Measurements from ENCODE around the gene GALNT9.

GALNT9 gene

GRCh38 chr12:132249689-132250478 lies 79.5 kb downstream of the GALNT9 start:
- CTCF ChIA-PET: no interaction called here

DNA sequence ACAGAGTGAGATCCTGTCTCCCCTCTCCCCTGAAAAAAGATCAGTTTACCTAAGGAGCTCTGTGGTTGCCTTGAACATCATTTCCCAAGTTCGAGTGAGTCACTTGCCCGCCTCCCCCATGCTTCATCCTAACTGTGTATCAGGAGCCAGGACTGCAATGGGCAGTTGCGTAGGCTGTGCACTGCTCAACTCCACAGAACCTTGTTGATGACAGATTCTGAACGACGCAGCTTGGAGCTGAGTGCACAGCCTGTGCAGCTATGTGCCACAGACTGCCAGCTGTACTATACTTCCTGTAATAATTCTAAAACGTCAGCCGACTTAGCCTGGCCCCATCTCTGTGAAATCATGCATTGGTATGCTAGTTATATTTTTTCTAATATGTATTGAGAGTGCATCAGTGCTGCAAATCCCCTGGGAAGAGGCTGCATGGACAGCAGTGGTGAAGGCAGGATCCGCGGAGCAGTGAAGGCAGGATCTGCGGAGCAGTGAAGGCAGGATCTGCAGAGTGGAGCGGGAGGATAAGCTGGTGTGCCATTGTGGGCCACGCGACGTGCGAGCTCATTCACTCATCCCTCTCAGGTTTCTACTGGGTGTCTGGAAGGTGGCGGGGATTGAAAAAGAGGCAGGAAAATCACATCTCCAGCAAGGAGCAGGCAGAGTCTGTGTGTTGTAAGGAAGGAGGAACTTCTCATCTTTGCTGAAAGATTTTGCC lies 80.8 kb downstream of the GALNT9 start:
- CTCF ChIA-PET: no interaction called here
- DNase-seq (ENCODE audit: extremely low spot score): no peak
- POLR2A ChIA-PET: no interaction called here
- TF ChIP-seq FOXK2 (IDR thresholded peaks at IDR 0.05) (no peak), LEF1 (IDR thresholded peaks at IDR 0.05; ENCODE audit: borderline replicate concordance) (no peak), ARNT (IDR thresholded peaks at IDR 0.05) (no peak), TARDBP (IDR thresholded peaks at IDR 0.05) (no peak), SP1 (IDR thresholded peaks at IDR 0.05) (no peak), ZNF384 (IDR thresholded peaks at IDR 0.05) (no peak), ELF4 (IDR thresholded peaks at IDR 0.05) (no peak), BHLHE40 (IDR thresholded peaks at IDR 0.05; ENCODE audit: borderline replicate concordance) (no peak), FOXA1 (IDR thresholded peaks at IDR 0.05) (no peak), HDGF (IDR thresholded peaks at IDR 0.05; ENCODE audit: borderline replicate concordance) (no peak), L3MBTL2 (conservative IDR thresholded peaks at IDR 0.05) (no peak), NFRKB (IDR thresholded peaks at IDR 0.05) (no peak), FOXM1 (IDR thresholded peaks at IDR 0.05; ENCODE audit: borderline replicate concordance) (no peak), SUZ12 (IDR thresholded peaks at IDR 0.05) (no peak), CTBP1 (IDR thresholded peaks at IDR 0.05; ENCODE audit: borderline replicate concordance) (no peak)
- TF ChIP-seq, protein P1, sequence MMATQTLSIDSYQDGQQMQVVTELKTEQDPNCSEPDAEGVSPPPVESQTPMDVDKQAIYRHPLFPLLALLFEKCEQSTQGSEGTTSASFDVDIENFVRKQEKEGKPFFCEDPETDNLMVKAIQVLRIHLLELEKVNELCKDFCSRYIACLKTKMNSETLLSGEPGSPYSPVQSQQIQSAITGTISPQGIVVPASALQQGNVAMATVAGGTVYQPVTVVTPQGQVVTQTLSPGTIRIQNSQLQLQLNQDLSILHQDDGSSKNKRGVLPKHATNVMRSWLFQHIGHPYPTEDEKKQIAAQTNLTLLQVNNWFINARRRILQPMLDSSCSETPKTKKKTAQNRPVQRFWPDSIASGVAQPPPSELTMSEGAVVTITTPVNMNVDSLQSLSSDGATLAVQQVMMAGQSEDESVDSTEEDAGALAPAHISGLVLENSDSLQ (IDR thresholded peaks at IDR 0.05): no peak

More at GRCh38 chr12:132249689-132250478, 79.5 kb downstream of the GALNT9 start:
- TF ChIP-seq L3MBTL2 (conservative IDR thresholded peaks at IDR 0.05) (no peak), SUZ12 (IDR thresholded peaks at IDR 0.05) (no peak), FOXM1 (IDR thresholded peaks at IDR 0.05; ENCODE audit: borderline replicate concordance) (no peak), ZNF384 (IDR thresholded peaks at IDR 0.05) (no peak), FOXK2 (IDR thresholded peaks at IDR 0.05) (no peak), FOXA1 (IDR thresholded peaks at IDR 0.05) (no peak), CTBP1 (IDR thresholded peaks at IDR 0.05; ENCODE audit: borderline replicate concordance) (no peak), SP1 (IDR thresholded peaks at IDR 0.05) (no peak), TARDBP (IDR thresholded peaks at IDR 0.05) (no peak), LEF1 (IDR thresholded peaks at IDR 0.05; ENCODE audit: borderline replicate concordance) (no peak), HDGF (IDR thresholded peaks at IDR 0.05; ENCODE audit: borderline replicate concordance) (no peak), BHLHE40 (IDR thresholded peaks at IDR 0.05; ENCODE audit: borderline replicate concordance) (no peak), ARNT (IDR thresholded peaks at IDR 0.05) (no peak), NFRKB (IDR thresholded peaks at IDR 0.05) (no peak), ELF4 (IDR thresholded peaks at IDR 0.05) (no peak)
- TF ChIP-seq, protein P1 (IDR thresholded peaks at IDR 0.05): no peak
- DNase-seq (ENCODE audit: extremely low spot score): no peak
- POLR2A ChIA-PET: no interaction called here

- ChIA-PET POLR2A (no interaction called here), CTCF (no interaction called here)
- TF ChIP-seq ZNF384 (IDR thresholded peaks at IDR 0.05) (no peak), CTBP1 (IDR thresholded peaks at IDR 0.05; ENCODE audit: borderline replicate concordance) (no peak), FOXM1 (IDR thresholded peaks at IDR 0.05; ENCODE audit: borderline replicate concordance) (no peak), SUZ12 (IDR thresholded peaks at IDR 0.05) (no peak), BHLHE40 (IDR thresholded peaks at IDR 0.05; ENCODE audit: borderline replicate concordance) (no peak), SP1 (IDR thresholded peaks at IDR 0.05) (no peak), LEF1 (IDR thresholded peaks at IDR 0.05; ENCODE audit: borderline replicate concordance) (no peak), FOXK2 (IDR thresholded peaks at IDR 0.05) (no peak), FOXA1 (IDR thresholded peaks at IDR 0.05) (no peak), NFRKB (IDR thresholded peaks at IDR 0.05) (no peak), ELF4 (IDR thresholded peaks at IDR 0.05) (no peak), HDGF (IDR thresholded peaks at IDR 0.05; ENCODE audit: borderline replicate concordance) (no peak)
- TF ChIP-seq, protein P1 (IDR thresholded peaks at IDR 0.05): no peak
- no peak for DNase-seq (ENCODE audit: extremely low spot score)
Measured at GRCh38 chr12:132247718-132248452, 81.5 kb downstream of the GALNT9 start.

GRCh38 chr12:132246997-132247717 lies 82.2 kb downstream of the GALNT9 start:
- CTCF ChIA-PET: interaction anchor here (0.8 to 1.3 kb wide), 2 partner anchors 28 to 51 kb away, joined by 3 read pairs; no protein-coding TSS in a partner anchor
- TF ChIP-seq LEF1 (IDR thresholded peaks at IDR 0.05; ENCODE audit: borderline replicate concordance): no peak
- no peak for TF ChIP-seq CTBP1 (IDR thresholded peaks at IDR 0.05; ENCODE audit: borderline replicate concordance)
- TF ChIP-seq ELF4 (IDR thresholded peaks at IDR 0.05): no peak
- TF ChIP-seq L3MBTL2 (conservative IDR thresholded peaks at IDR 0.05): no peak
- no peak for TF ChIP-seq SUZ12 (IDR thresholded peaks at IDR 0.05)
- TF ChIP-seq NFRKB (IDR thresholded peaks at IDR 0.05): no peak
- TF ChIP-seq FOXA1 (IDR thresholded peaks at IDR 0.05): no peak
- TF ChIP-seq BHLHE40 (IDR thresholded peaks at IDR 0.05; ENCODE audit: borderline replicate concordance): no peak
- TF ChIP-seq SP1 (IDR thresholded peaks at IDR 0.05): no peak
- TF ChIP-seq FOXK2 (IDR thresholded peaks at IDR 0.05): no peak
- no peak for TF ChIP-seq FOXM1 (IDR thresholded peaks at IDR 0.05; ENCODE audit: borderline replicate concordance)
- no peak for TF ChIP-seq HDGF (IDR thresholded peaks at IDR 0.05; ENCODE audit: borderline replicate concordance)
- TF ChIP-seq, protein P1 (IDR thresholded peaks at IDR 0.05): no peak
- no peak for TF ChIP-seq TARDBP (IDR thresholded peaks at IDR 0.05)
- no peak for TF ChIP-seq ZNF384 (IDR thresholded peaks at IDR 0.05)
- no peak for TF ChIP-seq ARNT (IDR thresholded peaks at IDR 0.05)
- DNase-seq (ENCODE audit: extremely low spot score): no peak
- POLR2A ChIA-PET: no interaction called here

Measured in HEK293T (cell line).